GM18867 (cell line): ENCODE results near the gene SRGAP3.

Experiments
- ATAC-seq: cut with Tn5 transposase; IDR thresholded peaks from one replicate; pipeline ENCODE4 v1.9.1; 2021; ENCODE audit warnings: mild to moderate bottlenecking, moderate library complexity; ENCODE audit not compliant: unreplicated experiment

SRGAP3 gene

GRCh38 chr3:9026320-9027045 lies 223.0 kb downstream of the SRGAP3 start:
- ATAC-seq, result no peak

DNA sequence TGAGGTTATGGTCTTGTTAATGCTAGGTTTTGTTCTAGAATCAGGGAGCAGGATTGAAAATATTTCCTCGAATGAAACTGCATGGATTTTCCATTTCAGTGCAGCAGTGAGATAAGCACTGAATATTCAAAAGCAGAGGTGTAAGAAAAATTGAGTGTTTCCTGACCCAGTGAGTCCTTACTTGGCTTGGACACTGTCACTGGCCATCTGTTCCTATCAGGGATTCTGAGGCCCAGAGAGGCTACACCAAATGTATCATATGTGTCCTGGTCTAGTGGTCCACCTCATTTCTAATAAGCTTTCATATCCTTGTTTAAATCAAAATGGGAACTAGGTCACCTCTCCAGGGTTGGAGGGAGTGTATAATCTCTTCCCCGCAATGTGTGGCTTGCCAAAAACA lies 225.1 kb downstream of the SRGAP3 start:
- ATAC-seq, result no peak

- no peak for ATAC-seq
These were observed 226.2 kb downstream of the SRGAP3 start for GRCh38 chr3:9023226-9023590.

DNA sequence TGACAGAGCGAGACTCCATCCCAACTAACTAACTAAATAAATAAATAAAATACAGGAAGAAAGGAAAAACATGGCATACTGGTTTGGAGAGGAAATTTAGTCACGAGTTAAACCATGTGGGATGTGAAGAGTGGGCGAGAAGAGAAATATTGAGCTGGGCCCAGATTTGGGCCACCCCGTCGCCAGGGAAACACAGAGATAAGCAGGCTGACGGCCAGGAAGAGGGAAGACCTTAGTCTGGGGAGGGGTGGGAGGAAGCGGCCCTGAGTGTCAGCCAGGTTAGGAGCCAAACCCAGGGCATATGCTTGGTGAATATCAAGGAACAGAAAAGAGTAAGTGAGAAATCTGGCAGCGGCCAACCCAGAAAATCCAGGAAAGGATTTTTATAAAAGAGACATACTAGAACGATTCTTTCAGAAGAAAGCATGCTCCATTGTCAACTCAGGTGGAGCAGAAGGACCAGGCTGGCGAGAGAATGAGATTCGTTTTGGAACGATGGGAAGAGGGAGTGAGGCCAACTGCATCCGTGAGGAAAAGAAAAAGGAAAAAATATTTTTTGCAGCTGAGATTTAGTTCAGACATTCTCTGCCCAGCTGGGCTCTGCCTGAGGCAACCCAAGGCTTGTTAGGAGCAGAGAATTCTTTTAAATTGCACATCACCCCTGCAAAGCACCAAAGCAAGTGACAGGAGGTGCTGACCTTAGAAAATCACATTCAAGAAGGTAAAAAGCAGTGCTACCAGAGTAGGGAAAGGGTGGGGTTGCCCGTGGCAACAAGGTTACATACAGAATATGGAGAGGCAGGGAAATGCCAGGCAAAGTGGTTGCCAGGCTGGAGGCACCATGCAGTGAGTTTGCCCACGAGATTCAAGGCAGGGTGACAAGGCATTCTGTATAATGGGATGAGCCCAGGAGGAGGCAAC lies 226.9 kb downstream of the SRGAP3 start:
- ATAC-seq, result no peak

GRCh38 chr3:9021271-9022009 lies 228.0 kb downstream of the SRGAP3 start:
- no peak for ATAC-seq

DNA sequence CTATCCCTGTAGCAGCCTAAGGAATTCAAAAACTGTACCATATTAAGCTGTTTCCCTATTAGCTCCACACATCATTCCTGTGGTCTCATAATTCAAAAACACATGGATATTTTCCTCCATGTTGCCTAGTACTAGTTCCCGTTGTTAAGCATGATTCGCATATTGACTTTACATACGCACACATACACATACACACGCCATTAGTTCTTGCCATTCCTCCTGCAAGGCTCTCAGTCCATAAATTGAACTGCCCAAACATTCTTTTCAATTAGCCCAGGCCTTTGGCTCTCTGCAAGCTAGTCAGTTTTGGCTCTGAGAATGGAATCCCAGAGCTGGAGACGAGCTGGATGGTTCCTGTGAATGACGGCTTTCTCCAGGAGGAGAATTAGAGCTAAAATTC lies 229.0 kb downstream of the SRGAP3 start:
- ATAC-seq, result no peak

- no peak for ATAC-seq
These were observed 230.0 kb downstream of the SRGAP3 start for GRCh38 chr3:9019259-9019961.

- ATAC-seq, result no peak
These were observed 234.2 kb downstream of the SRGAP3 start for GRCh38 chr3:9015250-9015649.

DNA sequence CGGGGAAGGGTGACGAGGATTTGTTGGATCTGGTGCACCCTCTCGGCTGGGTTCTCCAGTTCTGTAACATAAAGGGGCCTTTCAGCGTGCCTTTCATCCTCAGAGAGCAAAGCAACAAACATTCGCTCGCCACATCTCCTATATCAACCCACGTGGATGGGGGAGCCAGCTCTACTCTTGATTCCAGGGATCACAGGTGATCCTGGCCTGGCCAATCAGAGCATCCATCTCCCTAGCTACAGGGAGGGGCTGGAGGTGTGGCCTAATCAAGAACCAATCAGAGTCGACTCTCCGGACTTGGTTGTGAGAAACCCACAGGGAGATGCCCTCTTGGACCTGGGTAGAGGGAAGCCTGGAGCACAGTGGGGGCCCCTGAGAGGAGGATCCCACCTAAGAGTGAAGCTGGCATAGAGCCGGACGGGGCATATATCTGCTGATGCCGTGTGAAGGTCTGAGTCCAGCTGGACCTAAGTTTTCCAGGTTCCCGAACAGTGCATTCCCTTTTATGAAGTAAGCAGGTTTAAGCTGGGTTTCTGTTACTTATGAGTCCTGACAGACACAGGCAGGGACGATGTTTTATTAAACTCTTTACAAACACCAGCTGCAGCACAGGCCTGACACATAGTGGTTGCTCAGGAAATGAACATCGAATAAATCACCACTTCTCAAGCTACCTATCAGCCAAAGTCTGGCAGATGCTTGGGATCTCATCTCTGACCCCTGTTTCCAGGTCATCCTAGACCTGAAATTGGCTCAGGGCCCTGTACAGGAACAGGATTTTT lies 235.5 kb downstream of the SRGAP3 start:
- no peak for ATAC-seq

DNA sequence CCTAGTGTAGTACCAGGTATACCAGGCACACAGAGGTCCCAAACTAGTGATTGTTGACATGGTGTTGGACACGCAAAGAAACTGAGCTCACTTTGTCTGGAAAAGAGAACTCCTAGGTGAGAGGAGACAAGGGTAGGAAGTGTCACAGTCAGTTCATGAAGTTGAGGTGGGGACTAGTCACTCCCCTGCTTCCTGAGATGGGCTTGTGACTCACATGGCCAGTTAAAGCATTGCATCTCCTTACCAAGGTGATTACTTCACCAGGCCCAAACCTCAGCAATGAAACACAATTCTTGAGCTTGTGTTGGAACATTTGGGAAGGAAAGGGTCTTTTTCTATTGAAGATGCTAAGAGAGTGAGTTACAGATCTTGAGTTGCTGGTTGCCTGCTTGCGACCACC lies 236.9 kb downstream of the SRGAP3 start:
- ATAC-seq, result no peak

DNA sequence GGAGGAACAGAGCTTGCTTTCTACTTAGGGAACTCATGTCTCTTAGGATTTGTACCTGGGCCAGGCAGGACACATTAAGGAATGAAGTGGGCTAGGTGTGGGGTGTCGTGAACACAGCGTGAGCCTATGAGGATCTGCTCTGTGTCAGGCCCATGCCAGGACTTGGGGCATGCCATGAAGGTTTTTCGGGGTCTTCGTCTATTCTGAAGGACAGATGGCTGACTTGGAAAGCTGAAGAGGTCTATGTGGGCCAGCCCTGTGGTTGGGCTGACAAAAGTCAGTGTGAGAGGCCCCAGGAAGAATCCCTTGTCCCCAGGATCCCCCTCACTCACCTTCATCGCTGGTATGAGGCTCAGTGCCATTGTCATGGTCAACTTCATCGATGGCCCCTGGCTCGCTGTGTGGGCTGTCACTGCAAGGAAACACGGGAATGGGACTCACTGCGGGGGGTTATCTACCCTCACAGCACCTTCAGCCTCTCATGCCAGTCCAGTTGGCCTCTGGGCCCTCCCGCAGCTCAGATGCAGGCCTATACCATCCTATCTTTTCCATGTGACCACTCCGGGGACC lies 239.4 kb downstream of the SRGAP3 start:
- ATAC-seq, result no peak

GRCh38 chr3:9008550-9009255 lies 240.7 kb downstream of the SRGAP3 start:
- ATAC-seq, result no peak

GRCh38 chr3:9007928-9008327 lies 241.5 kb downstream of the SRGAP3 start:
- no peak for ATAC-seq

DNA sequence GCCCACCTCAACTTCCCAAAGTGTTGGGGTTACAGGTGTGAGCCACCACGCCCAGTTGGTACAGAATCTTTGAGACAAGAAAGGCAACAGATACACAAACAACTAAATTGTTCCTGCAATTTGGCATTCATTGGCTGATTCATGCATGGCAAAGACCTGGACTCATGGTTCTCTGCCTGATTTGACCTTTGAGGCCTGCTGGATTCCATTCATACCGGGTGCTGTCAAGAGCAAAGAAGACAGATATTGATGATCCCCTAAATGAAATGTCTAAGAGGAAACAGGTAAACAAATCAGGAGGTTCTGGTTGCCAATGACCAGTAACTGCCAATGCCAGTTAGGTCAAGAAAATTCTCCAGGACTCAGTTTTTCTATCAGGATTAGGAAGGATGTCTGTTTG lies 242.2 kb downstream of the SRGAP3 start:
- ATAC-seq, result no peak

DNA sequence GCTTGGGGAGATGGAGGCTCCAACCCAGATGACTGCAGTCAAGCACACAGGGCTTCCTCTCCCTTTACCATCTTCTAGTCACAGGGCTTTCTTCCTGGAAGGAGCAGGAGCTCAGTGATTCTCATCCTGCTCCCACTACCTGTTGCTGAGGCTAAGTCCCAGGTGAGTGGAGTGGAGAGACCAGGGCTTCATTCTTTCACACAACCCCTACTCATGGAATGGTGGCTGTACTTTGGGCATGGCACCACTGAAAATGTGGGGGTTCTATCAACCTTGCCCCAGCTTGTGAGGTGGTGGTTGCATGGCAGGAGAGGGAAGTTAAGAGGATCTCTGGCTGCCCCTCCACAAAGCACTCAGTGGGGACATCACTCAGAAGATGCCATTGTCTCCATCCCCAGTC lies 249.4 kb downstream of the SRGAP3 start:
- no peak for ATAC-seq

GRCh38 chr3:8997151-8997550 lies 252.3 kb downstream of the SRGAP3 start:
- no peak for ATAC-seq

GRCh38 chr3:8996681-8997121 lies 252.7 kb downstream of the SRGAP3 start:
- ATAC-seq, result no peak

DNA sequence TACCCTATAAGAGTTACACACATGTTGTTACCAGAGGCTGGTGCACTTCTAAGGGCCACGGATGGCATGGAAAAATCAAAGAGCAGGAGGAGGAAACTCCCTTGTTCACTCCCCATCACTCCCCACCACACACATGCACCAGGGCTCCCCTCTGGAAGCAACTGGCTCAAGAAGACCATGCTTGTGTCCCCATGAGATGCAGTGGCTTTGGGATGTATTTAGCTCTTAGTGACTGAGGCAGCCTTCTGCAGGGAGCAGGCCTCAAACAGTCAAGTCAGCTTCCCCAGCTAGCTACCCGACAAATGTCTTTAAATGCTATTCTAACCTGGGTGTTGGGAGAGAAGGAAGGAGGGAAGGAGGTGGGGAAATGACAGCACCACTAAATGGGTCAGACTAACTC lies 253.2 kb downstream of the SRGAP3 start:
- ATAC-seq, result no peak

- ATAC-seq, result no peak
These were observed 255.2 kb downstream of the SRGAP3 start for GRCh38 chr3:8994226-8994625.
